Measurements from ENCODE around the gene RPP25L. TPM values are rescaled to one million over a fixed set of nuclear protein-coding genes. Genes with fewer than 3 reads are reported as not detected.

The RPP25L gene
- total and polyA plus RNA-seq, 2 experiments from 2014 or later: 16.4 to 25.1 TPM

- Mint-ChIP-seq H3K4me3 (no peak overlapping the region), H3K27ac (no peak overlapping the region), H3K36me3 (ENCODE audit: low read depth) (no peaks in the 10 kb centered on the region; the same call in 2 of the 3 replicates), H3K9me3 (no peaks in the 10 kb centered on the region; the same call in 2 of the 3 replicates), H3K27me3 (ENCODE audit: insufficient read depth, low read depth, poor library complexity) (peaks cover 23% of the 10 kb centered on the region), H3K4me1 (peaks cover 50% of the 10 kb centered on the region)
- Histone ChIP-seq H2AFZ (no peak overlapping the region), H3K4me2 (no peak overlapping the region; the same call in 1 of the 2 replicates), H4K20me1 (replicated peaks; ENCODE audit: insufficient read depth) (no peaks in the 10 kb centered on the region; the same call in 1 of the 2 replicates), H3F3A (replicated peaks; ENCODE audit: low read depth) (no peaks in the 10 kb centered on the region), H3K27me3 (ENCODE audit: insufficient read depth) (no peaks in the 10 kb centered on the region), H3K27ac (ENCODE audit: low read depth) (no peak overlapping the region), H3K4me3 (no peak overlapping the region), H3K36me3 (ENCODE audit: insufficient read depth) (no peaks in the 10 kb centered on the region), H3K4me1 (ENCODE audit: insufficient read depth) (peaks cover 20% of the 10 kb centered on the region), H3K79me2 (replicated peaks; ENCODE audit: insufficient read depth) (no peaks in the 10 kb centered on the region), H3K9me2 (ENCODE audit: insufficient read depth) (no peaks in the 10 kb centered on the region)
- ATAC-seq: peak; percentile 61
- TF ChIP-seq REST (IDR thresholded peaks at IDR 0.05; ENCODE audit: unreplicated experiment): no peak
- no peak for TF ChIP-seq JUNB (IDR thresholded peaks at IDR 0.05; ENCODE audit: unreplicated experiment)
- TF ChIP-seq EZH2phosphoT487 (IDR thresholded peaks at IDR 0.05; ENCODE audit: unreplicated experiment): no peak
- no peak for TF ChIP-seq EZH2 (IDR thresholded peaks at IDR 0.05; ENCODE audit: low read depth, unreplicated experiment)
- TF ChIP-seq CREB1 (CRISPR knock-in tag; IDR thresholded peaks at IDR 0.05; ENCODE audit: low read depth): no peak
- TF ChIP-seq ZNF462 (CRISPR knock-in tag; IDR thresholded peaks at IDR 0.05): no peak
- no peak for TF ChIP-seq NANOG (IDR thresholded peaks at IDR 0.05; ENCODE audit: borderline replicate concordance)
- TF ChIP-seq POLR2AphosphoS5 (IDR thresholded peaks at IDR 0.05; ENCODE audit: low read depth): no peak
- TF ChIP-seq STAT1 (IDR thresholded peaks at IDR 0.05; ENCODE audit: unreplicated experiment): no peak
- no peak for TF ChIP-seq ZNF331 (CRISPR knock-in tag; IDR thresholded peaks at IDR 0.05; ENCODE audit: low read depth)
- TF ChIP-seq CTCF (conservative IDR thresholded peaks at IDR 0.05; ENCODE audit: low read depth in 2 of 2): no peak
- TF ChIP-seq ETS1 (IDR thresholded peaks at IDR 0.05): no peak
- no peak for TF ChIP-seq ZNF114 (CRISPR knock-in tag; IDR thresholded peaks at IDR 0.05)
- peak; percentile 27 for DNase-seq (ENCODE audit: low spot score)
These were observed 43.1 kb downstream of the RPP25L start for GRCh38 chr9:34568774-34569173.
